GM18526 (cell line): ENCODE results near the gene NSUN6.

Source experiments
- POLR2A ChIP-seq: IDR thresholded peaks from 3 replicates; pipeline ENCODE4 v1.6.1; 2011; ENCODE audit not compliant: insufficient read length; ENCODE audit errors: extremely low read depth

NSUN6 gene

GRCh38 chr10:18635995-18636394 is 15.4 kb downstream of the NSUN6 start:
- TF ChIP-seq POLR2A, result no peak

- TF ChIP-seq POLR2A, result no peak
These were observed 25.5 kb downstream of the NSUN6 start for GRCh38 chr10:18625886-18626285.

GRCh38 chr10:18620856-18621255 is 30.5 kb downstream of the NSUN6 start:
- no peak for TF ChIP-seq POLR2A

- TF ChIP-seq POLR2A, result no peak
These were observed 32.4 kb downstream of the NSUN6 start for GRCh38 chr10:18619016-18619415.

GRCh38 chr10:18616337-18616736 is 35.0 kb downstream of the NSUN6 start:
- no peak for TF ChIP-seq POLR2A

- no peak for TF ChIP-seq POLR2A
These were observed 35.8 kb downstream of the NSUN6 start for GRCh38 chr10:18615618-18616017.

- no peak for TF ChIP-seq POLR2A
These were observed 40.2 kb downstream of the NSUN6 start for GRCh38 chr10:18611168-18611567.

GRCh38 chr10:18610517-18610916 is 40.9 kb downstream of the NSUN6 start:
- TF ChIP-seq POLR2A, result no peak

- TF ChIP-seq POLR2A, result no peak
These were observed 42.8 kb downstream of the NSUN6 start for GRCh38 chr10:18608596-18608995.

- no peak for TF ChIP-seq POLR2A
These were observed 43.6 kb downstream of the NSUN6 start for GRCh38 chr10:18607503-18608378.

GRCh38 chr10:18606051-18606695 is 45.2 kb downstream of the NSUN6 start:
- TF ChIP-seq POLR2A, result no peak

- no peak for TF ChIP-seq POLR2A
These were observed 50.1 kb downstream of the NSUN6 start for GRCh38 chr10:18601321-18601720.

GRCh38 chr10:18599392-18599791 is 52.0 kb downstream of the NSUN6 start:
- TF ChIP-seq POLR2A, result no peak

GRCh38 chr10:18594574-18595156 is 56.7 kb downstream of the NSUN6 start:
- TF ChIP-seq POLR2A, result no peak

- no peak for TF ChIP-seq POLR2A
These were observed 67.7 kb downstream of the NSUN6 start for GRCh38 chr10:18583575-18584270.
